Osteoblast (primary cell): ENCODE measurements around the gene SPAG8. TPM values are rescaled to one million over a fixed set of nuclear protein-coding genes. Genes with fewer than 3 reads are reported as not detected.

Source experiments
- DNase-seq: peaks from one replicate; pipeline ENCODE4 v3.0.0; 2011; ENCODE audit warnings: low spot score, mixed read lengths; ENCODE audit not compliant: insufficient read length; ENCODE audit errors: missing footprints
- H2AFZ ChIP-seq: 2 replicates; pipeline ENCODE4 v1.6.0; 2011; ENCODE audit warnings: mild to moderate bottlenecking, low read length
- H3K27ac ChIP-seq: 2 replicates; pipeline ENCODE4 v1.5.1; 2011; ENCODE audit warnings: mild to moderate bottlenecking, low read depth, low read length, moderate library complexity
- H3K27me3 ChIP-seq: 2 replicates; pipeline ENCODE4 v1.6.0; 2012; ENCODE audit warnings: mild to moderate bottlenecking, control low read depth, inconsistent platforms, low read length, moderate library complexity; ENCODE audit not compliant: insufficient read depth
- H3K36me3 ChIP-seq: 2 replicates; pipeline ENCODE4 v1.5.1; 2011; ENCODE audit warnings: mild to moderate bottlenecking, low read length, control low read depth, moderate library complexity; ENCODE audit not compliant: insufficient read depth
- H3K4me1 ChIP-seq: 2 replicates; pipeline ENCODE4 v1.5.1; 2011; ENCODE audit warnings: mild to moderate bottlenecking, low read length, control low read depth, moderate library complexity; ENCODE audit not compliant: insufficient read depth
- H3K4me2 ChIP-seq: 2 replicates; pipeline ENCODE4 v1.6.0; 2011; ENCODE audit warnings: mild to moderate bottlenecking, low read length; ENCODE audit not compliant: insufficient read depth
- H3K4me3 ChIP-seq: fragments of 200-600 bp; sonication (generic); 3 replicates; pipeline ENCODE4 v1.5.1; 2012; ENCODE audit warnings: mild to moderate bottlenecking, low read length, inconsistent platforms; ENCODE audit not compliant: insufficient read depth
- H3K79me2 ChIP-seq: 2 replicates; pipeline ENCODE4 v1.6.0; 2012; ENCODE audit warnings: mild to moderate bottlenecking, low read length, control low read depth, inconsistent platforms; ENCODE audit not compliant: insufficient read depth
- H3K9me3 ChIP-seq: 2 replicates; pipeline ENCODE4 v1.5.1; 2011; ENCODE audit warnings: low read depth, low read length, control low read depth
- H4K20me1 ChIP-seq: 2 replicates; pipeline ENCODE4 v1.6.0; 2012; ENCODE audit warnings: mild to moderate bottlenecking, low read length, control low read depth; ENCODE audit not compliant: insufficient read depth
- CTCF ChIP-seq: IDR thresholded peaks from 2 replicates; pipeline ENCODE4 v1.5.1; 2011; ENCODE audit warnings: mild to moderate bottlenecking, low read depth, low read length, moderate library complexity; ENCODE audit errors: extremely low read depth
- total RNA-seq: library from RNA; depleted of rRNA; stranded (reverse); fragments of >200 nt; gene quantifications from 2 replicates; pipeline ENCODE4 v1.2.3, GENCODE V29; 2012

The SPAG8 gene
- total RNA-seq, 1 donor, result 2.2 TPM

- Histone ChIP-seq H2AFZ (peak overlapping the region; percentile 37), H3K27me3 (peaks cover 37% of the 10 kb centered on the region), H3K27ac (no peak overlapping the region), H3K4me2 (peak overlapping the region; percentile 11), H4K20me1 (no peaks in the 10 kb centered on the region), H3K79me2 (no peaks in the 10 kb centered on the region), H3K36me3 (no peaks in the 10 kb centered on the region), H3K9me3 (no peaks in the 10 kb centered on the region), H3K4me1 (peaks cover 6% of the 10 kb centered on the region), H3K4me3 (no peak overlapping the region)
- DNase-seq, result no peak
- TF ChIP-seq CTCF, result peak; percentile 15
Observed at GRCh38 chr9:35859310-35859989, 47.4 kb upstream of the SPAG8 start.

GRCh38 chr9:35858458-35858857, 46.4 kb upstream of the SPAG8 start:
- Histone ChIP-seq H2AFZ (no peak overlapping the region), H3K4me3 (no peak overlapping the region), H3K4me1 (peaks cover 6% of the 10 kb centered on the region), H3K36me3 (no peaks in the 10 kb centered on the region), H3K4me2 (no peak overlapping the region), H3K9me3 (no peaks in the 10 kb centered on the region), H3K79me2 (no peaks in the 10 kb centered on the region), H3K27me3 (peaks cover 32% of the 10 kb centered on the region), H4K20me1 (no peaks in the 10 kb centered on the region), H3K27ac (no peak overlapping the region)
- TF ChIP-seq CTCF, result no peak
- DNase-seq, result no peak

GRCh38 chr9:35856882-35857281, 44.8 kb upstream of the SPAG8 start:
- H3K4me3 ChIP-seq, result no peak overlapping the region
- H3K79me2 ChIP-seq, result no peaks in the 10 kb centered on the region
- no peaks in the 10 kb centered on the region for H3K9me3 ChIP-seq
- no peak for DNase-seq
- no peak for TF ChIP-seq CTCF
- H2AFZ ChIP-seq, result no peak overlapping the region
- peaks cover 21% of the 10 kb centered on the region for H3K27me3 ChIP-seq
- H4K20me1 ChIP-seq, result no peaks in the 10 kb centered on the region
- H3K36me3 ChIP-seq, result no peaks in the 10 kb centered on the region
- H3K4me1 ChIP-seq, result peaks cover 6% of the 10 kb centered on the region
- no peak overlapping the region for H3K27ac ChIP-seq
- no peak overlapping the region for H3K4me2 ChIP-seq

- Histone ChIP-seq H3K27me3 (peaks cover 14% of the 10 kb centered on the region), H3K4me2 (no peak overlapping the region), H3K27ac (no peak overlapping the region), H3K9me3 (no peaks in the 10 kb centered on the region), H3K4me3 (no peak overlapping the region), H3K79me2 (no peaks in the 10 kb centered on the region), H3K4me1 (peaks cover 6% of the 10 kb centered on the region), H3K36me3 (no peaks in the 10 kb centered on the region), H4K20me1 (no peaks in the 10 kb centered on the region), H2AFZ (no peak overlapping the region)
- no peak for TF ChIP-seq CTCF
- no peak for DNase-seq
Observed at GRCh38 chr9:35856206-35856605, 44.1 kb upstream of the SPAG8 start.
